GM12872 (cell line): ENCODE data around the gene EGFLAM.

ENCODE experiments used
- TF ChIP-seq, protein P1 (sequence below): IDR thresholded peaks from 3 replicates; pipeline ENCODE4 v1.5.1; 2011; ENCODE audit warnings: low read depth, mild to moderate bottlenecking, low read length, moderate library complexity; ENCODE audit not compliant: insufficient read depth

Gene EGFLAM

DNA sequence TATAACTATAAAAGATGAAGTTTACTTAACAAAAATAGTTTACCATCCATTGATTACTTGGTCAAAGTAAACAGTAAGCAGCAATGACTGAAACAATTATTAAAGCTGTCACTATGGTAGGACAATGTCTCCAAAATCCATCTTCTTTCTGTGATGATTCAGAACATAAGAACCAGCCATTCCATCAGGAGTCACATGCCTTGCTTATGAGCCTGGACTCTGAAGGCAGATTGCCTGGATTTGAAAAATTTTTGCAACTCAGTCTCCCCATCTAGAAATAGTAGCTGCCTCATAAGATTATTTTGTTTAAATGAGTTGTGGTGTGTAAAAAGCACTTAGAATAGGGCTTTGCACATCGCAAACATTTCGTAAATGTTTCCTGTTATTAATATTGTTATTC lies 161.9 kb downstream of the EGFLAM start:
- TF ChIP-seq, protein P1, sequence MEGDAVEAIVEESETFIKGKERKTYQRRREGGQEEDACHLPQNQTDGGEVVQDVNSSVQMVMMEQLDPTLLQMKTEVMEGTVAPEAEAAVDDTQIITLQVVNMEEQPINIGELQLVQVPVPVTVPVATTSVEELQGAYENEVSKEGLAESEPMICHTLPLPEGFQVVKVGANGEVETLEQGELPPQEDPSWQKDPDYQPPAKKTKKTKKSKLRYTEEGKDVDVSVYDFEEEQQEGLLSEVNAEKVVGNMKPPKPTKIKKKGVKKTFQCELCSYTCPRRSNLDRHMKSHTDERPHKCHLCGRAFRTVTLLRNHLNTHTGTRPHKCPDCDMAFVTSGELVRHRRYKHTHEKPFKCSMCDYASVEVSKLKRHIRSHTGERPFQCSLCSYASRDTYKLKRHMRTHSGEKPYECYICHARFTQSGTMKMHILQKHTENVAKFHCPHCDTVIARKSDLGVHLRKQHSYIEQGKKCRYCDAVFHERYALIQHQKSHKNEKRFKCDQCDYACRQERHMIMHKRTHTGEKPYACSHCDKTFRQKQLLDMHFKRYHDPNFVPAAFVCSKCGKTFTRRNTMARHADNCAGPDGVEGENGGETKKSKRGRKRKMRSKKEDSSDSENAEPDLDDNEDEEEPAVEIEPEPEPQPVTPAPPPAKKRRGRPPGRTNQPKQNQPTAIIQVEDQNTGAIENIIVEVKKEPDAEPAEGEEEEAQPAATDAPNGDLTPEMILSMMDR, result no peak

DNA sequence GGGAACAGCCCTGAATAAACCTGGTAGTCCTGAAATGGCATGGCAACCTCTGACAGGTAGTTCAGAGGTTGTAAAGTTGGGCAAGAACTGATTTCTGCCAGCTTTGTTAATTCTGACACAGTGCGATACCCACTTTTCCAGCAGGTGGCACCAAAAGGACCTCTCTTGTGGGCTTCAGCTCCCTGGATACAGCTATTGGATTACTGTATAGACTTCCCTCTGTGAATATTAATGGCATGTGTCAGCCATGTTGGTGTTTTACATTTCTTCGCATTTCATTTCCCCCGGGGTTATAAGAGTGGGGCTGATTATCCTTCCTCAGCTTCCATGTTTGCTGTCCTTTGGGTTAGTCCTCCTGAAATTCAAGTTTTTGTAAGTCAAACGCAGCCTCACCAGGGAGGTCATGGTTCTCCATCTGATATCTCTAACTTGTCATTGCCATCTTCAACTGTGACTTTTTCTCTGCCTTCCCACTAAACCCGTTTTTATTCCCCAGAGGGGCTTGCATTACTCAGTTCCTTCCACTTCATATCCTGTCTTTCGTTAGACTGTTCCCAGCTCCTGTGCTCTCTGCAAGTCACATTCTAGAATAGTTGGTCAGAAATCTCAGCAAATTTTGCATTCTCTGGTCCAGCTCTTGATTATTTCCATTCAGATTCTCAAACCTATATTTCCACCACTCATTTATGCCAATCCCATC lies 162.5 kb downstream of the EGFLAM start:
- TF ChIP-seq, protein P1, result peak; percentile 75

DNA sequence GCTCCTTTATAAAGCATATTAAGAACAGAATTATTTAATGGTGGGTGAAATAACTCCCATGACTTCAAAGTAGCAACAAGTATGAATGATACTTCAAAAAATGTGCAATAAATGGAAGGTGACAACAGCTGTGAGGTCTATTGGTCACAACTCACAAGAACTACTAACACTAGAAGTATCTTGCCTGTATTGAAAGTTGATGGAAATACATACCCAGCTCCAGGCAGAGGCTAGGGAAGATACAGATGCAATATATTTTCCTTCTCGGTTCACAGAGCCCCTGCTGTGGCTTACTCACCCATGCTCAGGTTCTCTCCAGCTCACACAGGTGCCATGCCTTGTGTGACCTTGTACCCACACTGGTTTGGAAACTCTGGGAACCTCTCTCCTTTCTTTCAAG lies 164.3 kb downstream of the EGFLAM start:
- TF ChIP-seq, protein P1, result no peak

DNA sequence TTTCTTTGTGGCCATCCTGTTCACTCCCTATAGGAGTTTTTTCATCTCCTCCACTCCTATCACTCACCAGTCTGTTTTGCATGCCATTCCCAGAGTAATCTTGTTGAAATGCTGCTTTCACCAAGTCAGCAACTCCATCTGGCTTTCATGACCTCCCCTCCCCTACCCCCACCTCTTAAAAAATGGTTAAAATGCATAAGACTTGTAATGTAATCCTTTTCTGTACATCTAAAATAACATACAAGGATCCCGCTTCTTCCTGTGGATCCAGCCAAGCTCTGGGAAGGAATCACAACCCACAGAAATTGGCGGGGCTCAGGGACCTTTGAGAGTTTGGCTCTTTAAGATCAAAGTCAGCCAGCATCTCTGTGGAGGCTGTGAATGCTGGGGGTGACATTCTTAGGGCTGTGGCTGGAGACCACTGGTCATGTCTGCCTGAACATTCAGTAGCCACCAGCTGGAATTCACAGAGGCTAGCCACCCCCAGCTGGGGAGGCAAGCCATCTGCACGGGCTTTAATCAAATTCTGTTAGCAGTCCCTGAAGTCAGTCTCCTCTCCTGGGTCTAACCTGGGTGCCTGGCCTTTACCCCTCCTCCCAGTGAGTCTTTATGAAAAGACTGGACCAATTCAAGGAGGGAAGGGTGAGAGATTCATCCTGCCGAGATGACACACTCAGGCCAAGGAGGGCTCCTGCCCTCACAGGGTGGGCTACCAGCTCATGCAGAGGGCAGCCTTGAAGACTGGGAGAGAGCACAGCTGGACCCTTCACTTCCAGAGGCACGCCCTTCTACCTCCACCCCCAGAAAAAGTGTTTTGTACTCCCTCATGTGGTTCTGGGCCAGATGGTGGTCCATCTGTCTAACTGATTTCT lies 165.2 kb downstream of the EGFLAM start:
- TF ChIP-seq, protein P1, result no peak

DNA sequence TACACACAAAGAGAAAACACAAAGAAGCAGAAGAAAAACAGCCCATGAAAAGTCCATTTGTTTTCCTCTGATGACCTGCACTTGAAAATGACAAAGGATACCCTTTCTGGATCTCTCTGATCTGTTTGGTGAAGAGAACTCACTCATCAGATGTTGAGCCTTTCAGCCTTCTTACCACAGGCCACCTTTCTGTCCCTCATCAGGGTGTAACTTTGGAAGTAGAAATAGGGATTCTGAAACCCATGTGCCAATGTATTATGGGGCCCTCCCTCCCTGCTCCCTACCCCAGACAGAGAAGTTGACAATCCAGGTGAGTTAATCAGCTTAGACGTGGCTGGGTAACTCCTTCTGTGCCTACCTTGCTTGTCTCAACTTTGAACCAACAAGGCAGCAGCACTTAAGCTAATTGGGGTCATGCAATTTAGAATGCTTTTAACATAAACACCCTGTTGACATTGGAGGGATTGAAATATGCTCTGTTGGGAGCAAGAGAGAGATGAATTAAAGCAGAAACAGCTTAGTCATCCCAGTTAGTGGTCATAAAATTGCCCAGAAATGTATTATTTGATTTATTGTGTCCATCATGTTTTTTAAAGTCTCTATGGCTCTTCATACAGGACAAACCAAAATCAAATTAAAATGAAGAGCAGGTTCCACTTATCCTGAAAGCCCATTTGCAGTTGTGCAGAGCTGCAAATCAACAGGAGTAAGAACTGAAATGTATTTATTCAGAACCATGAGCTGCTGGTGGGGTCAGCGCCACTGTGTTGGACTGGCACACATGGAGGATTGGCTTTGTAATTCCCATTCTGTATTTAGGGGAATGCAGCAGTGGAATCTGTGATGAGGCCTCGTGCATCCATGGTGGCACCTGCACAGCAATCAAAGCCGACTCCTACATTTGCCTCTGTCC lies 166.0 kb downstream of the EGFLAM start:
- TF ChIP-seq, protein P1, result no peak

DNA sequence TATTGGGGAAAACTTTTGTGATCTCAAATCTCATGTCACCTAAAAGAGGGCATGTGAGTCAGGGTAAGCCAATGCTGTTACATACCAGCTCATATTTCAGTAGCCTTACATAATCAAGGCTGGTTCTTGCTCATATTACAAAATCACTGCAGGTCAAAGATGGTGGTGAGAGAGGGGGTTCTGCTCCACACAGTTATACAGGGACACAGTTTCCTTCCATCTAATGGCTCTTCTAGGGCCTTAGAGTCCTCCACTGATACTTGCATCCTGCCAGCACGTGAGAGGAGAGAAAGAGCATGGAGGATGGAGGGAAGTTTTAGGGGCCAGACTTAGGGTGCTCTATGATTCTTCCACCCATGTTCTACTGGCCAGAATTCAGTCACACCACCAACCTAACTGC lies 168.1 kb downstream of the EGFLAM start:
- TF ChIP-seq, protein P1, result no peak
